Measurements from ENCODE around the gene C1QTNF1.

C1QTNF1 gene

GRCh38 chr17:79039171-79039570 lies 15.2 kb downstream of the C1QTNF1 start:
- no peak overlapping the region for H3K27ac ChIP-seq
- no peaks in the 10 kb centered on the region for H3K9me3 ChIP-seq (ENCODE audit: severe bottlenecking)
- no peaks in the 10 kb centered on the region for H3K36me3 ChIP-seq
- no peak for DNase-seq
- TF ChIP-seq CTCF (IDR thresholded peaks at IDR 0.05; ENCODE audit: low read depth, low read length): no peak
- H3K27me3 ChIP-seq (ENCODE audit: insufficient read depth, low read depth, severe bottlenecking): no peaks in the 10 kb centered on the region
- H3K4me3 ChIP-seq (ENCODE audit: low read depth, low read length): no peak overlapping the region

GRCh38 chr17:79039886-79040285 lies 15.9 kb downstream of the C1QTNF1 start:
- Histone ChIP-seq H3K9me3 (ENCODE audit: severe bottlenecking) (no peaks in the 10 kb centered on the region), H3K4me3 (ENCODE audit: low read depth, low read length) (no peak overlapping the region), H3K27ac (no peak overlapping the region), H3K27me3 (ENCODE audit: insufficient read depth, low read depth, severe bottlenecking) (no peaks in the 10 kb centered on the region), H3K36me3 (no peaks in the 10 kb centered on the region)
- no peak for DNase-seq
- no peak for TF ChIP-seq CTCF (IDR thresholded peaks at IDR 0.05; ENCODE audit: low read depth, low read length)

GRCh38 chr17:79041041-79041570 lies 17.1 kb downstream of the C1QTNF1 start:
- Histone ChIP-seq H3K36me3 (no peaks in the 10 kb centered on the region), H3K9me3 (ENCODE audit: severe bottlenecking) (no peaks in the 10 kb centered on the region), H3K4me3 (ENCODE audit: low read depth, low read length) (no peak overlapping the region), H3K27ac (no peak overlapping the region), H3K27me3 (ENCODE audit: insufficient read depth, low read depth, severe bottlenecking) (no peaks in the 10 kb centered on the region)
- DNase-seq: no peak
- no peak for TF ChIP-seq CTCF (IDR thresholded peaks at IDR 0.05; ENCODE audit: low read depth, low read length)

- no peak for TF ChIP-seq CTCF (IDR thresholded peaks at IDR 0.05; ENCODE audit: low read depth, low read length)
- Histone ChIP-seq H3K4me3 (ENCODE audit: low read depth, low read length) (no peak overlapping the region), H3K27me3 (ENCODE audit: insufficient read depth, low read depth, severe bottlenecking) (no peaks in the 10 kb centered on the region), H3K9me3 (ENCODE audit: severe bottlenecking) (no peaks in the 10 kb centered on the region), H3K36me3 (no peaks in the 10 kb centered on the region), H3K27ac (no peak overlapping the region)
- no peak for DNase-seq
Observed at GRCh38 chr17:79041723-79042420, 17.9 kb downstream of the C1QTNF1 start.

GRCh38 chr17:79042421-79043190 lies 18.6 kb downstream of the C1QTNF1 start:
- peak; percentile 89 for DNase-seq
- no peak overlapping the region for H3K27ac ChIP-seq
- peak; percentile 100 for TF ChIP-seq CTCF (IDR thresholded peaks at IDR 0.05; ENCODE audit: low read depth, low read length)
- H3K27me3 ChIP-seq (ENCODE audit: insufficient read depth, low read depth, severe bottlenecking): no peaks in the 10 kb centered on the region
- H3K9me3 ChIP-seq (ENCODE audit: severe bottlenecking): no peaks in the 10 kb centered on the region
- no peaks in the 10 kb centered on the region for H3K36me3 ChIP-seq
- H3K4me3 ChIP-seq (ENCODE audit: low read depth, low read length): no peak overlapping the region

Measured in WERI-Rb-1 (cell line).